ENCODE measurements around the gene NPHP4. TPM values are rescaled to one million over a fixed set of nuclear protein-coding genes. Genes with fewer than 3 reads are reported as not detected.

NPHP4 gene
- total RNA-seq, 1 experiment from 2014 or later, result 16.8 TPM

- TF ChIP-seq PRDM15 (CRISPR knock-in tag; IDR thresholded peaks at IDR 0.05), result no peak
- no peak for TF ChIP-seq MXD4 (CRISPR knock-in tag; IDR thresholded peaks at IDR 0.05; ENCODE audit: borderline replicate concordance)
- TF ChIP-seq ZNF121 (CRISPR knock-in tag; IDR thresholded peaks at IDR 0.05), result no peak
- no peak for TF ChIP-seq ZNF425 (CRISPR knock-in tag; conservative IDR thresholded peaks at IDR 0.05)
Measured at GRCh38 chr1:6014130-6014999, 22.1 kb upstream of the NPHP4 start (continued).

- no peaks in the 10 kb centered on the region; the same call in 1 of the 2 replicates for H3K27me3 Mint-ChIP-seq (ENCODE audit: low read depth)
- no peaks in the 10 kb centered on the region for H3K36me3 Mint-ChIP-seq
- ATAC-seq (no peak), DNase-seq (ENCODE audit: low spot score) (no peak)
- no peaks in the 10 kb centered on the region for H3K4me1 Mint-ChIP-seq
- CTCF ChIA-PET, result interaction anchor here (0.8 to 1.3 kb wide), 2 partner anchors 21 to 22 kb away, joined by 3 to 6 read pairs; no protein-coding TSS in a partner anchor
- POLR2A ChIA-PET, result interaction anchor here (0.6 kb wide), 1 partner anchor 20 kb away, joined by 3 read pairs; no protein-coding TSS in a partner anchor
- H3K9me3 Mint-ChIP-seq, result no peaks in the 10 kb centered on the region
- H3K4me3 Mint-ChIP-seq, result no peak overlapping the region
- no peak overlapping the region for H3K27ac Mint-ChIP-seq
- TF ChIP-seq TP53 (CRISPR knock-in tag; IDR thresholded peaks at IDR 0.05), result no peak
- no peak for TF ChIP-seq ZNF263 (CRISPR knock-in tag; IDR thresholded peaks at IDR 0.05; ENCODE audit: low read depth)
- TF ChIP-seq RORB (CRISPR knock-in tag; IDR thresholded peaks at IDR 0.05), result no peak
Measured at GRCh38 chr1:6013491-6013890, 21.3 kb upstream of the NPHP4 start.

- DNase-seq (ENCODE audit: low spot score) (no peak), ATAC-seq (no peak)
- CTCF ChIA-PET, result interaction anchor here (0.8 to 1.3 kb wide), 2 partner anchors 22 to 23 kb away, joined by 3 to 6 read pairs; no protein-coding TSS in a partner anchor
- POLR2A ChIA-PET, result interaction anchor here (0.6 kb wide), 1 partner anchor 21 kb away, joined by 3 read pairs; no protein-coding TSS in a partner anchor
- H3K27me3 Mint-ChIP-seq (ENCODE audit: low read depth), result no peaks in the 10 kb centered on the region; the same call in 1 of the 2 replicates
- no peaks in the 10 kb centered on the region for H3K9me3 Mint-ChIP-seq
- H3K4me1 Mint-ChIP-seq, result no peaks in the 10 kb centered on the region
- no peak for TF ChIP-seq CDX4 (CRISPR knock-in tag; IDR thresholded peaks at IDR 0.05; ENCODE audit: borderline replicate concordance)
- TF ChIP-seq OVOL2 (CRISPR knock-in tag; IDR thresholded peaks at IDR 0.05; ENCODE audit: borderline replicate concordance), result no peak
- no peak for TF ChIP-seq SMAD3 (CRISPR knock-in tag; IDR thresholded peaks at IDR 0.05; ENCODE audit: borderline replicate concordance)
- TF ChIP-seq HMGA2 (CRISPR knock-in tag; IDR thresholded peaks at IDR 0.05), result no peak
- no peak for TF ChIP-seq TCF7 (CRISPR knock-in tag; IDR thresholded peaks at IDR 0.05; ENCODE audit: low read depth)
- TF ChIP-seq NFATC4 (CRISPR knock-in tag; IDR thresholded peaks at IDR 0.05), result no peak
- TF ChIP-seq ZNF423 (CRISPR knock-in tag; IDR thresholded peaks at IDR 0.05), result no peak
- no peak overlapping the region for H3K27ac Mint-ChIP-seq
- H3K36me3 Mint-ChIP-seq, result no peaks in the 10 kb centered on the region
- H3K4me3 Mint-ChIP-seq, result no peak overlapping the region
Measured at GRCh38 chr1:6012529-6013318, 20.5 kb upstream of the NPHP4 start.
